Left lung (tissue), 10 donors: ENCODE data around the gene TRMT44. TPM values are rescaled to one million over a fixed set of nuclear protein-coding genes. Genes with fewer than 3 reads are reported as not detected.

ENCODE experiments used
- ATAC-seq: fragments of 200-7000 bp; cut with Tn5 transposase; one replicate; pipeline ENCODE4 v1.9.1; 2020; ENCODE audit warnings: moderate library complexity
- DNase-seq, 4 donors: peaks; one replicate each; pipeline ENCODE4 v3.0.0-alpha.2; 2013 to 2020
- H3K27ac ChIP-seq, 2 donors: fragments of 200-600 bp; sonication (generic) in 1 of 2; one replicate each; pipeline versions ENCODE4 v1.5.0 to v1.8.0; 2020 to 2021
- H3K27me3 ChIP-seq, 2 donors: fragments of 200-600 bp; sonication (generic) in 1 of 2; one replicate each; pipeline versions ENCODE4 v1.5.0 to v1.8.0; 2020 to 2021
- H3K36me3 ChIP-seq, 2 donors: fragments of 200-600 bp; sonication (generic) in 1 of 2; one replicate each; pipeline versions ENCODE4 v1.5.0 to v1.8.0; 2020 to 2021
- H3K4me1 ChIP-seq, 2 donors: fragments of 200-600 bp; one replicate each; pipeline ENCODE4 v1.8.0; 2021
- H3K4me3 ChIP-seq, 2 donors: fragments of 200-600 bp; sonication (generic) in 1 of 2; one replicate each; pipeline versions ENCODE4 v1.5.0 to v1.8.0; 2020 to 2021; ENCODE audit warnings: mild to moderate bottlenecking in 1 of 2
- H3K9me3 ChIP-seq, 2 donors: fragments of 200-600 bp; sonication (generic) in 1 of 2; one replicate each; pipeline versions ENCODE4 v1.5.0 to v1.8.0; 2020 to 2021
- intact Hi-C, 2 donors: fragments of 100-400 bp; cut with DNase I; formaldehyde crosslinking; loops; one replicate each; pipeline versions ENCODE4 v1.11.2 to v1.14.2; 2022
- polyA plus RNA-seq, 6 donors: library from polyadenylated mRNA; unstranded; fragments of 120-200 nt; gene quantifications; one replicate each; pipeline ENCODE4 v1.2.1, GENCODE V29; 2013; ENCODE audit not compliant: insufficient read length in 6 of 6
- total RNA-seq, 2 donors: library from RNA; stranded (reverse); fragmentation: NEBNext Ultra II Directional; extraction: Animal tissue kit (Norgen Biotek cat#: 25700); gene quantifications; one replicate each; pipeline ENCODE4 v1.2.1, GENCODE V29; 2021
- TF ChIP-seq, protein P1 (sequence below), 2 donors: fragments of 200-600 bp; sonication (generic) in 1 of 2; IDR thresholded peaks; one replicate each; pipeline versions ENCODE4 v1.5.0 to v1.8.0; 2021; ENCODE audit warnings: antibody characterized with exemption in 2 of 2
- donor health status: DM: no; HTN: yes; CAD: no.
- donor health status: DM: no; HTN: no; CAD: no.

The TRMT44 gene
- total and polyA plus RNA-seq, 8 donors = 15.0 to 20.6 (median 19.1) TPM

DNA sequence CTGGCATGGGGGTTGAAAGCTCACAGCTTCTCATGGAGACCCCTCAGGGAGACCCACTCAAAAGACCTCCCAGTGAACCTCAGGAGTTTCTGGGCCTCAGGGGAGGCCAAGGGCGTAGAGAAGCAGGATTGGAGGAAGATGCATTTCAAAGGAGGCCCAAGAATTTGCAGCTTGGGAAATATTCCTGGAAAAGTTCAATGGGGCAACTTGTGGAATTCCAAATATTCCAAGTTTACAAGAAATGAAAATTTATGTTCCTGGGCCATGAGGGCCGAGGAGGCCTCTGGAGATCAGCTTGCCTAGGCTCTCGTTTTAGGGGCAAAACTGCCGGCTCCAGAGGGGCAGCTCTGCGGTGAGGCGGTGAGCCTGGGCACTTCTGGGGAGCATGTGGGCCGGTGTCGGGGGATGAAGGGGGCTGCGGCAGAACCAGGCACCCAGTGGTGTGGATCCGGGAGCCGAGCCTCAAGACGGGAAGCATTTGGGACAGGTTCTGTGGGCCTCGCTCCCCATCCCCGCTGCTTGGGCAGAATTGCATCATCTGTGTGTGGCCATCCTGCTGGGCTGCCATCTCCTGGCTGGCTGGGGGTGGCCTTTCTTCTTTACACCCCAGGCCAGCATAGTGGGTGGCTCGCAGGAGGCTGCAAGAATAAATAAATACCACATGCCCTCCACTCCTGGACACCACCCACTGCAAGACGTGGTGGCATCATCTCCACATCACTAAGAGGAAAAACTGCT is 85.0 kb downstream of the TRMT44 start:
- ATAC-seq = no peak
- intact Hi-C loops = no loop called here
- Histone ChIP-seq H3K36me3 (no peaks in the 10 kb centered on the region), H3K4me3 (no peak overlapping the region), H3K27ac (no peak overlapping the region), H3K4me1 (no peaks in the 10 kb centered on the region), H3K9me3 (peaks cover 0 to 10% of the 10 kb centered on the region in 2 donors), H3K27me3 (no peaks in the 10 kb centered on the region)
- DNase-seq = peak in 1 of 4 donors; percentile 63
- TF ChIP-seq, protein P1, sequence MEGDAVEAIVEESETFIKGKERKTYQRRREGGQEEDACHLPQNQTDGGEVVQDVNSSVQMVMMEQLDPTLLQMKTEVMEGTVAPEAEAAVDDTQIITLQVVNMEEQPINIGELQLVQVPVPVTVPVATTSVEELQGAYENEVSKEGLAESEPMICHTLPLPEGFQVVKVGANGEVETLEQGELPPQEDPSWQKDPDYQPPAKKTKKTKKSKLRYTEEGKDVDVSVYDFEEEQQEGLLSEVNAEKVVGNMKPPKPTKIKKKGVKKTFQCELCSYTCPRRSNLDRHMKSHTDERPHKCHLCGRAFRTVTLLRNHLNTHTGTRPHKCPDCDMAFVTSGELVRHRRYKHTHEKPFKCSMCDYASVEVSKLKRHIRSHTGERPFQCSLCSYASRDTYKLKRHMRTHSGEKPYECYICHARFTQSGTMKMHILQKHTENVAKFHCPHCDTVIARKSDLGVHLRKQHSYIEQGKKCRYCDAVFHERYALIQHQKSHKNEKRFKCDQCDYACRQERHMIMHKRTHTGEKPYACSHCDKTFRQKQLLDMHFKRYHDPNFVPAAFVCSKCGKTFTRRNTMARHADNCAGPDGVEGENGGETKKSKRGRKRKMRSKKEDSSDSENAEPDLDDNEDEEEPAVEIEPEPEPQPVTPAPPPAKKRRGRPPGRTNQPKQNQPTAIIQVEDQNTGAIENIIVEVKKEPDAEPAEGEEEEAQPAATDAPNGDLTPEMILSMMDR (IDR thresholded peaks at IDR 0.05) = no peak

Other genes with a start within 250 kb of the TRMT44 start
- 10 to 100 TPM; 29.6 to 46.1 TPM for gene SH3TC1, start 241.5 kb upstream of the TRMT44 start, total RNA-seq
- gene SH3TC1, start 241.5 kb upstream of the TRMT44 start, polyA plus RNA-seq = 10 to 100 TPM; 22.0 to 35.2 (median 26.1) TPM
- 10 to 100 TPM; 16.7 to 18.3 TPM for gene HTRA3, start 171.0 kb upstream of the TRMT44 start, total RNA-seq
- 10 to 100 TPM in 4 of 6 donors, 1 to 10 TPM in 2; 9.7 to 13.9 (median 11.3) TPM for gene HTRA3, start 171.0 kb upstream of the TRMT44 start, polyA plus RNA-seq
- gene ACOX3, start 54 bp upstream of the TRMT44 start, total RNA-seq = 10 to 100 TPM; 22.5 to 31.7 TPM
- gene ACOX3, start 54 bp upstream of the TRMT44 start, polyA plus RNA-seq = 10 to 100 TPM; 19.9 to 26.0 (median 23.4) TPM
- under 1 TPM; 0.08 to 0.67 TPM for gene GPR78, start 139.6 kb downstream of the TRMT44 start, total RNA-seq
- under 1 TPM; 0.07 to 0.18 (median 0.11) TPM for gene GPR78, start 139.6 kb downstream of the TRMT44 start, polyA plus RNA-seq
- gene CPZ, start 152.0 kb downstream of the TRMT44 start, total RNA-seq = 10 to 100 TPM in 1 of 2 donors, 1 to 10 TPM in 1; 4.3 to 18.4 TPM
- 1 to 10 TPM; 1.3 to 5.3 (median 2.8) TPM for gene CPZ, start 152.0 kb downstream of the TRMT44 start, polyA plus RNA-seq